GM12891 (cell line): ENCODE data around the gene PCDH15.

Experiments used
- DNase-seq: peaks from one replicate; pipeline ENCODE4 v3.0.0; 2011; ENCODE audit warnings: low spot score; ENCODE audit not compliant: insufficient read length
- FAIRE-seq: peaks from 2 replicates; lab custom pipeline; 2011; peaks lifted over from hg19 to GRCh38; lab: Jason Lieb, UNC
- PAX5 ChIP-seq: IDR thresholded peaks from 2 replicates; pipeline ENCODE4 v1.6.1; 2011; ENCODE audit warnings: low read length, moderate library complexity, mild to moderate bottlenecking; ENCODE audit not compliant: insufficient read depth, severe bottlenecking
- POLR2A ChIP-seq: IDR thresholded peaks from 2 replicates; pipeline ENCODE4 v1.6.1; 2011; ENCODE audit warnings: low read depth, low read length, control low read depth
- POLR2AphosphoS5 ChIP-seq: IDR thresholded peaks from 2 replicates; pipeline ENCODE4 v1.6.1; 2011; ENCODE audit warnings: low read depth, low read length, control low read depth
- POU2F2 ChIP-seq: IDR thresholded peaks from 2 replicates; pipeline ENCODE4 v1.6.1; 2011; ENCODE audit warnings: low read depth, mild to moderate bottlenecking, control low read depth, low read length, moderate library complexity
- SPI1 ChIP-seq: IDR thresholded peaks from 2 replicates; pipeline ENCODE4 v1.6.1; 2011; ENCODE audit warnings: low read depth, low read length, control low read depth
- TAF1 ChIP-seq: IDR thresholded peaks from 2 replicates; pipeline ENCODE4 v1.6.1; 2011; ENCODE audit warnings: low read depth, low read length, control low read depth

Gene PCDH15

DNA sequence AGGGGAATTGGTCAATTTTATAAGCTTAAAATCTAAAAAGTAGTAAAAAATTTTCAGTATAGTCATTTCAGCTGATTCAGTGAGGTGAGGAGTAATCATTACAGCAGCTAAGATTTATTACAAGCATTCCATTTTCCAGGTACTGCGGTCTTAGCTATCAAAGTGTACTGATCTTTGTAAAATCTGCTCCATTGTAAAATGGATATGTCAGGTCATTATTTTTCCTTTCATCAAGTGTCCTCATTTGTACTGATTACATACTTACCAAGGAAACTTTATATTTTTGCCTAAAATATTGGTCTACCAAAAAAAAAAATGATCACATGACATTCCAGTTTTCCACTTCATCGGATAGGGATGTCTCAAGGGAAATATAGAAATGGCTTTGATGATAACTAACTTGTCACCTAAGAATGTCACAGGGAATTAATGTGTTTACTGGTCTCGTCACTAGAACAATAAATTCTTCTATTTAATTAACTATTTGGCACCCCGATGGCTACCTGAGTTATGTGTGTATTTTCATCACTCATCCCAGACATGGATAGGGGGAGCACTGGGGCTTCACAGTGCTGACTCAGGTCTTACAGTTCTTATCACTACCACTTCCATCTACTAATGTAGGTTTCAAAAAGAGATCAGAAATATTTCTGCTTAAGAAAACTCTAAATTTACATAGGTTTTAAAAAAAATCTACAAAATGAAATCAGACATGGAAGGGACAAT is 948.4 kb downstream of the PCDH15 start:
- no peak for TF ChIP-seq PAX5
- TF ChIP-seq TAF1: no peak
- TF ChIP-seq SPI1: no peak
- TF ChIP-seq POU2F2: no peak
- no peak for TF ChIP-seq POLR2AphosphoS5
- no peak for TF ChIP-seq POLR2A
- DNase-seq (no peak), FAIRE-seq (no peak)

DNA sequence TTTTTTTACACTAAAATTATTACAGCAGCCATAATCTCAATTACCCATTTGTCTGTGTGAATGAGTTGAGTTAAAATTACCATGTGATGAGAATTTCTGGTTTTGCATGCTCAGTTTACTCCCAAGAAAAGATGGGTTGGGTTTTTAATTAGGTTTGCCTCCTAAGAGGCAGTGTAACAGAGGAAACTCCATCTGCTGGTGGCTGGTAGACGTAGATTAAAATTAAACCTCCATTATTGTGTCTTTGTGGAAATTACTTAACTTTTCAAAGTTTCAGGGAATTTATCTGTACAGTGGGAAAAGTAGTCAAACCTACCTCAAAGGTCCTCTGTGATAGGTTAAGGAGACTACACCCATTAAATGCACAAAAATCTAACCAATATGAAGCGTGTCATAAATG is 954.2 kb downstream of the PCDH15 start:
- no peak for TF ChIP-seq PAX5
- no peak for TF ChIP-seq POLR2A
- TF ChIP-seq POLR2AphosphoS5: no peak
- TF ChIP-seq SPI1: no peak
- no peak for TF ChIP-seq POU2F2
- no peak for TF ChIP-seq TAF1
- no peak for DNase-seq
- FAIRE-seq: no peak

DNA sequence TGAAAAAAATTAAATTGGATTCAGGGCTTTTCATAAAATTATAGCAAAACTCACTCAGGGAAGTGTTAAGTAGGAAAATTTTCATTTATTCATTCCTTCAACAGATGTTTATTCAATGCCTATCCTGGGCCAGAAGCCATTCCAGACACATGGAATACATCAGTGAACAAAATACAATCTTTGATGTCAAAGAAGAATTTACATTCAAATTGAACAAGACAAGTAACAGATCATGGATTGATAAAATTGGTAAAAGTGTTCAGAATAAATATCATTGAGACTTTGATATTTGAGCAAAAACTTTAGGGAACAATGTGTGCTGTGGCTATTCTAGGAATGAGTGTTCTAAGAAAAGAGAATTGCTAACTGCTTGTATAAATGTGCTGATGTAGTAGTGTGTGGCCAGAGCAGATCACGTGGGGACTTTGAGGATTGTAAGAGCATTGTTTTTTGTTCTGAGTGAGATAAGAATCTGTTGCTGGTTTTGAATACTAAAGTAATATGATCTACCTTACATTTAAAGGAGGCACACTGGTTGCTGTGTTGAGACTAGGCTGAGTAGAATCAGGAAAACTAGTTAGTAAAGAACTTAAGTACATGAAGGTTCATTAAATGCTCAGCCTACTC is 957.2 kb downstream of the PCDH15 start:
- no peak for DNase-seq
- FAIRE-seq: no peak
- no peak for TF ChIP-seq POLR2A
- no peak for TF ChIP-seq SPI1
- TF ChIP-seq POU2F2: no peak
- no peak for TF ChIP-seq POLR2AphosphoS5
- TF ChIP-seq PAX5: no peak
- TF ChIP-seq TAF1: no peak

DNA sequence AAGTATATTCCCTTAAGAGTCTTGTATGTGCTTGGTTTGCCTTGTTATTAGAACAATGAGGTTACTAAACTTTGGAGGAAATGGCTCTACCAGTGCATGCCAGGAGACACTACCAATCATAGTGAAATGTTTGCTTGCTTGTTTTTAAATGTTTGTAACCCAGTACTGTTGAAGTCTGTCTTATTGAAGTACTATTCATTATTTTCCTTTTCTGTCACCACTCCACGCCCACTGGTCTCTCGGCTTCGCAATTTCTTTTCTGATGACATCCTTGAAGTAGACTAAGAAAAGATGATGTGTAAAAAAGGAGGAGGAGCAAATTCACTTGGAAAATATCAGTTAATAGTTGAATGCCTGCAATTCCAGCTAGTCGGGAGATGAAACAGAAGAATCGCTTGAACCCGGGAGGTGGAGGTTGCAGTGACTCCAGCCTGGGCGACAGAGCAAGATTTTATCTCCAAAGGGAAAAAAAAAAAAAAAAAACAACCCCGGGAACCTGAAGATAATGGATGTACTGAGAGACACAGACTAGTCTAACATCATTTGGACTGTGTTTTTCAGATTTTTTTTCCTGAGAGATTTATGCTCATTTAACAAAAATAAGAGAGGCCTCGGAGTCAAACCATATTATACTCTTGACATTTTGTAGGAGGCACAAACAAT is 959.4 kb downstream of the PCDH15 start:
- TF ChIP-seq POLR2AphosphoS5 (no peak), POLR2A (no peak), SPI1 (no peak), POU2F2 (no peak), PAX5 (no peak), TAF1 (no peak)
- no peak for FAIRE-seq
- DNase-seq: no peak

DNA sequence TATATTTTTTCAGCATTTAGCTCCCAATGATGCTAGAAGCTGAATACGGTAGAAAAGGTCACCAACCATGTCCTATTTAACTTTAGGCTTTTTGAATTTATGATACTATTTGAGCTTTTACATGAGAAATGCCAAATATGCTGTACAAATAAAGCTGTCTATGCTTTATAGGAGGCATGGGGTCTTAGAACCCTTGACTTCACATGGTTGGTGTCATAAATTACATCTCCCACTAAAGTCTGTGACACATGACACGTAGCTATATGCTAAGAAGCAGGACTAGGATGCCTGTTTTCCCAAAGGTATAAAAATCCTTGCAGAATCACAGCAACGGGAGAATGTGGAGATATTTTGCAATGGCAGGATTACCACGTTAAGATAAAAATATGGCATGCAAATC is 960.4 kb downstream of the PCDH15 start:
- no peak for FAIRE-seq
- no peak for TF ChIP-seq POLR2AphosphoS5
- DNase-seq: no peak

DNA sequence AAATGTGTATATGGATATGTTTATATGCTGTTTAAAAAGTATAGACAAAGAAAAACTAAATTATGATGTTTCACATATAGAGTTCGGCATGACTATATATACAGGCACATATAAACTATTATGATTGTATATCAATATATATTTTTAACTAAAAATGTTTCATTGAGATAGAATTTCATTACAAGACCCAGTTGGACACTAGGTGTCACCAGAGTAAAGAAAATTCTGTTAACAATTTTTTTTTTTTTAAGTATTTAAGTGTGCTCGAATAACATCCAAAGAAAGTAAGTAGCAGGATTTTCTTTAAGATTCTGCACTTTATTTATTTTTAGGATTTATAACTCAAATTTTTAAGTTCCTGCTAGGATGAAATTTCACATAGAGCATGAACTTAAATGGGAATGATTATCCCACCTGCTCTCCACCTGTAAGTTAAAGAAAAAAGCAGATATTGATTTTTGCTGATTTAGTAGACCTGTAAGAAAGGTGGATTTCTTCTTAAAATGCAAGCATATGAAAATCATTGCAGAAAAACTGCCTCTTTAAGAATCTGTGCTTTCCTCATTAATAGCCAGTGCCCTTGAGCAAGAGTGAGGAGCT is 961.5 kb downstream of the PCDH15 start:
- no peak for FAIRE-seq
- TF ChIP-seq SPI1 (no peak), PAX5 (no peak), POU2F2 (no peak), TAF1 (no peak), POLR2AphosphoS5 (no peak), POLR2A (no peak)
- no peak for DNase-seq

DNA sequence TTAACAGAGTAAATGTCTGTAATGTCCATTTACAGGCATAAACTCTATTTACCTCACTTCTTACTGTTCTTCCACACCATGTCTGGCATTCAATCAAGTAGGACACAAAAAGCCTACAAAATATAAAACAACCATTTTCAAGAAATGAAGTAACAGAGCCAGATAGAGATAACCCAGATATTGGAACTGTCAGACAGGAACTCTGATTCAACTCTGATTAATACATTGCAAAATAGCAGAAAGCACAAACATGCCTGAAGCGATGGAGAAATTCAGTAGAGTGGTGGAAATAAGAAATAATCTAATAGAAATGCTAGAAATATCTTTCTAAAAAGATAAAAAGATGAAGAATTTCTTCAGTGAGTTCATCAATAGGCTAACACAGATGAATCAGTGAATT is 964.4 kb downstream of the PCDH15 start:
- no peak for TF ChIP-seq PAX5
- TF ChIP-seq POLR2A: no peak
- TF ChIP-seq POU2F2: no peak
- no peak for TF ChIP-seq TAF1
- no peak for TF ChIP-seq SPI1
- TF ChIP-seq POLR2AphosphoS5: no peak
- DNase-seq (no peak), FAIRE-seq (no peak)

DNA sequence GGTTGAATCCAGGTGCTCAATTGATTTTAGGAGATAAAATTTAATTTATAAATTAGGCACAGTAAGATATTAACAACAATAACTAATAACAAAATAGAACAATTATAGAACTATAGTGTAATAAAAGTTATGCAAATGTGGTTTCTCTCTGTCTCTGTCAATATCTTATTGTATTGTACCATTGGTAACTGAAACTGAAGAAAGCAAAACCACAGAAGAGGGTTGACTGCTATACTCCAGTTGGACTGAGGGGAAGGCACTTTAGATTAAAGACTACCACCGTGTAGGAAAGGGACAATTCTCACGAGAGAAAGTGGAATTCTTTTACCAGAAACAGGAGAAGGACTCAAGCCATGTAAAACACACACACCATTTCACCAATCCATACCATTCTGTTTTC is 967.1 kb downstream of the PCDH15 start:
- FAIRE-seq: no peak
- no peak for TF ChIP-seq POLR2A
- TF ChIP-seq PAX5: no peak
- no peak for TF ChIP-seq SPI1
- no peak for TF ChIP-seq POU2F2
- TF ChIP-seq TAF1: no peak
- TF ChIP-seq POLR2AphosphoS5: no peak
- no peak for DNase-seq

DNA sequence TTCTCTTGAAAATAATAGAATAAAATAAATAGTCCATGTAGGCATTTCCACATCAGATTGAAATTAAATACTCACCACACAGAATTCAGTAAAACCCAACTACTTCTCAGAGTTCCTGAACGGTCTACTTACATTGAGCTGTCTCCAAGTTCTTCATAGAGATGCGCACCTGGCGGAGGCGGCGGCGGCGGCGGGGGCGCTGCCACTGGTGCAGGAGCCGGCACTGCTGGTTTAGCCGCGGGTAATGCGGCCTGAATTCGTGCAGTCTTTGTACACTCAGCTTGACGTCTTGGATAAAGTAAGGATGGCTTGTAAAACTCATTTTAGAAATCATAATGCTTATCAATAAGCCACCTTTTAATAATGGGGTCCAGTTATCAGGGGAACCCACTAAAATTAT is 973.8 kb downstream of the PCDH15 start:
- TF ChIP-seq POLR2AphosphoS5 (no peak), SPI1 (no peak)
- DNase-seq: no peak
- FAIRE-seq: no peak
